GM10847 (cell line): Measurements from ENCODE around the gene TRIAP1.

Source experiments
- POLR2A ChIP-seq: IDR thresholded peaks from 2 replicates; pipeline ENCODE4 v1.6.1; 2011; ENCODE audit not compliant: insufficient read length; ENCODE audit errors: extremely low read depth

The TRIAP1 gene

GRCh38 chr12:120417917-120418580, 28.1 kb downstream of the TRIAP1 start:
- TF ChIP-seq POLR2A: no peak

GRCh38 chr12:120416490-120417216, 29.5 kb downstream of the TRIAP1 start:
- TF ChIP-seq POLR2A: no peak

- TF ChIP-seq POLR2A: no peak
Measured at GRCh38 chr12:120413901-120414695, 32.1 kb downstream of the TRIAP1 start.

GRCh38 chr12:120412421-120412820, 33.8 kb downstream of the TRIAP1 start:
- no peak for TF ChIP-seq POLR2A

- no peak for TF ChIP-seq POLR2A
Measured at GRCh38 chr12:120408771-120409170, 37.4 kb downstream of the TRIAP1 start.

- TF ChIP-seq POLR2A: no peak
Measured at GRCh38 chr12:120406553-120406952, 39.6 kb downstream of the TRIAP1 start.

- no peak for TF ChIP-seq POLR2A
Measured at GRCh38 chr12:120406069-120406468, 40.1 kb downstream of the TRIAP1 start.

- TF ChIP-seq POLR2A: no peak
Measured at GRCh38 chr12:120404271-120404670, 41.9 kb downstream of the TRIAP1 start.

- no peak for TF ChIP-seq POLR2A
Measured at GRCh38 chr12:120403869-120404268, 42.3 kb downstream of the TRIAP1 start.

- TF ChIP-seq POLR2A: no peak
Measured at GRCh38 chr12:120402217-120402616, 44.0 kb downstream of the TRIAP1 start.

- no peak for TF ChIP-seq POLR2A
Measured at GRCh38 chr12:120399531-120399930, 46.7 kb downstream of the TRIAP1 start.

GRCh38 chr12:120397824-120398540, 48.2 kb downstream of the TRIAP1 start:
- no peak for TF ChIP-seq POLR2A

- no peak for TF ChIP-seq POLR2A
Measured at GRCh38 chr12:120394483-120395367, 51.5 kb downstream of the TRIAP1 start.
